HCT116 (cell line): ENCODE data around the gene SIL1.

Source experiments
- CEBPB ChIP-seq: IDR thresholded peaks from 2 replicates; pipeline ENCODE4 v1.6.1; 2012; ENCODE audit warnings: low read depth
- EGR1 ChIP-seq: IDR thresholded peaks from 2 replicates; pipeline ENCODE4 v1.6.1; 2012; ENCODE audit warnings: low read depth
- EZH2 ChIP-seq: fragments of 200-600 bp; sonication (generic); IDR thresholded peaks from 2 replicates; pipeline ENCODE4 v1.6.1; 2017; ENCODE audit warnings: antibody characterized with exemption, mixed run types
- POLR2A ChIP-seq: IDR thresholded peaks from 2 replicates; pipeline ENCODE4 v1.7.0; 2011; ENCODE audit warnings: borderline replicate concordance; ENCODE audit not compliant: insufficient read depth, insufficient read length; ENCODE audit errors: extremely low read depth
- SIN3A ChIP-seq: IDR thresholded peaks from 2 replicates; pipeline ENCODE4 v1.6.1; 2012; ENCODE audit warnings: low read depth
- SRF ChIP-seq: IDR thresholded peaks from 2 replicates; pipeline ENCODE4 v1.6.1; 2012; ENCODE audit warnings: low read depth
- ZFX ChIP-seq: fragments of 450-650 bp; IDR thresholded peaks from 2 replicates; pipeline ENCODE4 v1.6.1; 2017
- ZNF274 ChIP-seq: fragments of 200-500 bp; sonication (Bioruptor generic); IDR thresholded peaks from 2 replicates; pipeline ENCODE4 v1.6.1; 2014; ENCODE audit warnings: mild to moderate bottlenecking, low read depth, low read length, inconsistent platforms
- TF ChIP-seq, protein P1 (sequence below), 3 experiments: fragments of 200-600 bp in 1 of 3; sonication (generic) in 1 of 3; IDR thresholded peaks in 2 of 3; conservative IDR thresholded peaks in 1 of 3; 2 replicates each; pipeline ENCODE4 v1.5.1; 2012 to 2017; ENCODE audit warnings: low read depth in 2 of 3, low read length in 2 of 3, antibody characterized with exemption in 1 of 3, borderline replicate concordance in 1 of 3, control low read depth in 1 of 3, mild to moderate bottlenecking in 1 of 3, mixed read lengths in 1 of 3, mixed run types in 1 of 3, moderate library complexity in 1 of 3; ENCODE audit not compliant: insufficient read depth in 1 of 3
- TF ChIP-seq, protein P2 (sequence below): IDR thresholded peaks from 2 replicates; pipeline ENCODE4 v1.6.1; 2012; ENCODE audit warnings: low read depth

DNA sequence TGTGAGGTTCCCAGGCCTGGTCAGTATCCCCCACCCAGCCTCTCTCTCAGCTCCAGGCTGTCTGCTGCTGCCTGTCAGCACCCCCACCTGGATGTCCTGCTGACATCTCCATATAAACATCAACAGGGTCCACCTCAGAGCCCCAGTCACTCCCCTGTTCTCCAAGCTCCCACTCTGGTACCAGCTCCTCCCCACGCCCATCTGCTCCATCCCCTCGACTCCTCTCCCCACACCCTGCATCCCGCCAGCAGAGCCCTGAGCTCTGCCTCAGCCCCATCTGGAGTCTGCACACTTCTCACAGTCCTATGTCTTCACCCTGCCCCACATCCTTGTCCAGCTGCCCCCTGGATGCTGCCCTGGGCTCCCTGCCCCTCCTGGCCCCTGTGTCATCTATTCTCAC, 255.3 kb downstream of the SIL1 start:
- TF ChIP-seq ZNF274 (no peak), CEBPB (no peak), EGR1 (no peak), POLR2A (no peak), EZH2 (no peak), ZFX (no peak), SRF (no peak), SIN3A (no peak)
- TF ChIP-seq, protein P1, sequence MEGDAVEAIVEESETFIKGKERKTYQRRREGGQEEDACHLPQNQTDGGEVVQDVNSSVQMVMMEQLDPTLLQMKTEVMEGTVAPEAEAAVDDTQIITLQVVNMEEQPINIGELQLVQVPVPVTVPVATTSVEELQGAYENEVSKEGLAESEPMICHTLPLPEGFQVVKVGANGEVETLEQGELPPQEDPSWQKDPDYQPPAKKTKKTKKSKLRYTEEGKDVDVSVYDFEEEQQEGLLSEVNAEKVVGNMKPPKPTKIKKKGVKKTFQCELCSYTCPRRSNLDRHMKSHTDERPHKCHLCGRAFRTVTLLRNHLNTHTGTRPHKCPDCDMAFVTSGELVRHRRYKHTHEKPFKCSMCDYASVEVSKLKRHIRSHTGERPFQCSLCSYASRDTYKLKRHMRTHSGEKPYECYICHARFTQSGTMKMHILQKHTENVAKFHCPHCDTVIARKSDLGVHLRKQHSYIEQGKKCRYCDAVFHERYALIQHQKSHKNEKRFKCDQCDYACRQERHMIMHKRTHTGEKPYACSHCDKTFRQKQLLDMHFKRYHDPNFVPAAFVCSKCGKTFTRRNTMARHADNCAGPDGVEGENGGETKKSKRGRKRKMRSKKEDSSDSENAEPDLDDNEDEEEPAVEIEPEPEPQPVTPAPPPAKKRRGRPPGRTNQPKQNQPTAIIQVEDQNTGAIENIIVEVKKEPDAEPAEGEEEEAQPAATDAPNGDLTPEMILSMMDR (IDR thresholded peaks at IDR 0.05 in 2 of 3, conservative IDR thresholded peaks at IDR 0.05 in 1 of 3; ENCODE audit: borderline replicate concordance in 1 of 3, insufficient read depth in 1 of 3, low read depth in 2 of 3, low read length in 2 of 3): no peak
- TF ChIP-seq, protein P2, sequence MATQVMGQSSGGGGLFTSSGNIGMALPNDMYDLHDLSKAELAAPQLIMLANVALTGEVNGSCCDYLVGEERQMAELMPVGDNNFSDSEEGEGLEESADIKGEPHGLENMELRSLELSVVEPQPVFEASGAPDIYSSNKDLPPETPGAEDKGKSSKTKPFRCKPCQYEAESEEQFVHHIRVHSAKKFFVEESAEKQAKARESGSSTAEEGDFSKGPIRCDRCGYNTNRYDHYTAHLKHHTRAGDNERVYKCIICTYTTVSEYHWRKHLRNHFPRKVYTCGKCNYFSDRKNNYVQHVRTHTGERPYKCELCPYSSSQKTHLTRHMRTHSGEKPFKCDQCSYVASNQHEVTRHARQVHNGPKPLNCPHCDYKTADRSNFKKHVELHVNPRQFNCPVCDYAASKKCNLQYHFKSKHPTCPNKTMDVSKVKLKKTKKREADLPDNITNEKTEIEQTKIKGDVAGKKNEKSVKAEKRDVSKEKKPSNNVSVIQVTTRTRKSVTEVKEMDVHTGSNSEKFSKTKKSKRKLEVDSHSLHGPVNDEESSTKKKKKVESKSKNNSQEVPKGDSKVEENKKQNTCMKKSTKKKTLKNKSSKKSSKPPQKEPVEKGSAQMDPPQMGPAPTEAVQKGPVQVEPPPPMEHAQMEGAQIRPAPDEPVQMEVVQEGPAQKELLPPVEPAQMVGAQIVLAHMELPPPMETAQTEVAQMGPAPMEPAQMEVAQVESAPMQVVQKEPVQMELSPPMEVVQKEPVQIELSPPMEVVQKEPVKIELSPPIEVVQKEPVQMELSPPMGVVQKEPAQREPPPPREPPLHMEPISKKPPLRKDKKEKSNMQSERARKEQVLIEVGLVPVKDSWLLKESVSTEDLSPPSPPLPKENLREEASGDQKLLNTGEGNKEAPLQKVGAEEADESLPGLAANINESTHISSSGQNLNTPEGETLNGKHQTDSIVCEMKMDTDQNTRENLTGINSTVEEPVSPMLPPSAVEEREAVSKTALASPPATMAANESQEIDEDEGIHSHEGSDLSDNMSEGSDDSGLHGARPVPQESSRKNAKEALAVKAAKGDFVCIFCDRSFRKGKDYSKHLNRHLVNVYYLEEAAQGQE: no peak
